RWPE1 (cell line): ENCODE measurements around the gene STK17B.

Experiments used
- CTCF ChIA-PET: fragments of 350-600 bp; sonication (Branson Sonifier 250); formaldehyde crosslinking; extraction: SDS; loops from one replicate; lab custom pipeline; 2021; lab: Yijun Ruan, JAX
- POLR2A ChIA-PET: fragments of 400-600 bp; formaldehyde crosslinking; extraction: SDS; loops from one replicate; lab custom pipeline; 2020; ENCODE audit warnings: antibody characterized with exemption; ENCODE audit not compliant: low non-redundant PET; lab: Yijun Ruan, JAX
- DNase-seq: peaks from one replicate; pipeline ENCODE4 v3.0.0; 2012; ENCODE audit warnings: low spot score
- H3K27ac ChIP-seq: fragments of 450-650 bp; 2 replicates; pipeline ENCODE4 v1.5.1; 2017
- CTCF ChIP-seq: fragments of 450-650 bp; conservative IDR thresholded peaks from 2 replicates; pipeline ENCODE4 v1.5.1; 2017; ENCODE audit warnings: low read depth, mild to moderate bottlenecking

STK17B gene

GRCh38 chr2:196177124-196177523 lies 5.7 kb upstream of the STK17B start:
- H3K27ac ChIP-seq: no peak overlapping the region
- TF ChIP-seq CTCF: no peak
- ChIA-PET CTCF (no interaction called here), POLR2A (no interaction called here)
- no peak for DNase-seq

- DNase-seq: no peak
- ChIA-PET CTCF (interaction anchor here (0.7 kb wide), 1 partner anchor 9 kb away, joined by 3 read pairs; no protein-coding TSS in a partner anchor), POLR2A (no interaction called here)
- no peak for TF ChIP-seq CTCF
- no peak overlapping the region for H3K27ac ChIP-seq
Measured at GRCh38 chr2:196176142-196176738, 4.9 kb upstream of the STK17B start.

DNA sequence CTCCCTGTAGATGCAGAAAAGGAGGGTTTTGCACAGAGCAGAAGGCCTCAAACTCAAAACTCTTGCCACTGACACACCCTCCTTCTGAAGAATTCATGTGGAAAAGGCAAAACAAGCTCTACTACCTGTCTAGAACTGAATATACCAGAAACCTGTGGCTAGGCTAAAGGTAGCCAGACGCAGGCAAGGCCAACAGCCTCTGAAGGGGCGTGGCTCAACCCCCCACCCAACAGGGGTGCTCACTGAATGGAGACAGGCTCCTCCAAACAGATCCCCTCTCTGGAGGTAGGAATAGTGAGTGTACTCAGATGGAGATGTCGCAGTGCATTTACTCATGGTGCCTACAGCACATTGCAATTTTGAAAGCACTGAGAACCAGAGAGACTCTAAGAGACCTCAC lies 3.0 kb upstream of the STK17B start:
- no peak for TF ChIP-seq CTCF
- DNase-seq: no peak

DNA sequence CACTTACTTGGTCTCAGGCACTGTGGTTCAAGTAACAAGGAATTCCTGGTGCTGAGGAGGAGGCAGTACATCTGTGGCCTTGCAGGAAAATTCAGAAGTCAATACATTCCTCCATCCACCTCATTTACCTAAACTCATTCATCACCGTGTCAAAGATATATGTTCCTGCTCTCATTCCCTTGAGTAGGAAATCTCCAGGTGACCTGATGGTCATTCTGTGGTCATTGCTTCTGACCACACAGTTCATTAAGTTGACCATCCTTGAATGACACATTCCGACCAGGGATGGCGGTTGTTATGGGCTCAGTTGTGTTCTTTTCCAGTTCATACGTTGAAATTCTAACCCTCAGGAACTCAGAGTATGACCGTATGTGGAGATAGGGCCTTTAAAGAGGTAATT lies 2.1 kb upstream of the STK17B start:
- DNase-seq: no peak
- H3K27ac ChIP-seq: no peak overlapping the region
- CTCF ChIA-PET: no interaction called here

More for the DNA sequence above, 3.0 kb upstream of the STK17B start:
- ChIA-PET CTCF (no interaction called here), POLR2A (no interaction called here)
- H3K27ac ChIP-seq: no peak overlapping the region

GRCh38 chr2:196172951-196173350 lies 1.6 kb upstream of the STK17B start:
- CTCF ChIA-PET: no interaction called here
- no peak for TF ChIP-seq CTCF
- POLR2A ChIA-PET: interaction anchor here (0.5 kb wide), 1 partner anchor 94 kb away, joined by 3 read pairs; no protein-coding TSS in a partner anchor
- no peak overlapping the region for H3K27ac ChIP-seq
- no peak for DNase-seq

More for the DNA sequence above, 2.1 kb upstream of the STK17B start:
- TF ChIP-seq CTCF: no peak
- POLR2A ChIA-PET: interaction anchor here (0.5 kb wide), 1 partner anchor 93 kb away, joined by 3 read pairs; no protein-coding TSS in a partner anchor

DNA sequence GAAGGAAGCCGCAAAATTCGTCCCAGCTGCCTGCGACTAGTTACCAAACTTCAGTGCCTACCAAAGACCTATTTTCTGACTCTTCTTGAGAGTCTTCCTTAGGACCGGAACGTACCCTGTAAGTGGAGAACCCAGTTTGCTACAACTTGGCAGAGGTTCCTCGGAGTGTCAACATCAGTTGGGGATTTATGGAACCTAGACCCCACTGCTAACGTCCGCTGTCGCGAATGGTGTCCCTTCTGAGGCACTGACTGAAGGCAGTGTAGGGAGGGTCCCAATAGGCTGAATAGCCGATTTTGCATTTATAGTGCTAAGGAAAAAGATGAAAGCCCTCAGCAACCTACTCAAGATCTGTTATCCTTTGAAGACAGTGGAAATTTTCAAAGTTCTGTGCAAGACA lies 568 bp upstream of the STK17B start:
- POLR2A ChIA-PET: interaction anchor here (1.1 kb wide), 1 partner anchor 104 kb away, joined by 4 read pairs; no protein-coding TSS in a partner anchor
- TF ChIP-seq CTCF: no peak
- H3K27ac ChIP-seq: peak overlapping the region; percentile 94
- CTCF ChIA-PET: interaction anchor here (0.5 to 2.2 kb wide), 2 partner anchors 13 to 94 kb away, joined by 6 to 7 read pairs; no protein-coding TSS in a partner anchor
- no peak for DNase-seq
